Suppressor macrophage treated with lipopolysaccharide for 4 hours (primary cell): Measurements from ENCODE around the gene PBX3.
"Not testable (repeated sequence)": the region's sequence is repeated elsewhere in the genome, so short reads cannot be mapped to it uniquely, and the experiment has no call there.

Experiments
- DNase-seq: peaks from one replicate; pipeline ENCODE4 v3.0.0-alpha.2; 2020

PBX3 gene

DNA sequence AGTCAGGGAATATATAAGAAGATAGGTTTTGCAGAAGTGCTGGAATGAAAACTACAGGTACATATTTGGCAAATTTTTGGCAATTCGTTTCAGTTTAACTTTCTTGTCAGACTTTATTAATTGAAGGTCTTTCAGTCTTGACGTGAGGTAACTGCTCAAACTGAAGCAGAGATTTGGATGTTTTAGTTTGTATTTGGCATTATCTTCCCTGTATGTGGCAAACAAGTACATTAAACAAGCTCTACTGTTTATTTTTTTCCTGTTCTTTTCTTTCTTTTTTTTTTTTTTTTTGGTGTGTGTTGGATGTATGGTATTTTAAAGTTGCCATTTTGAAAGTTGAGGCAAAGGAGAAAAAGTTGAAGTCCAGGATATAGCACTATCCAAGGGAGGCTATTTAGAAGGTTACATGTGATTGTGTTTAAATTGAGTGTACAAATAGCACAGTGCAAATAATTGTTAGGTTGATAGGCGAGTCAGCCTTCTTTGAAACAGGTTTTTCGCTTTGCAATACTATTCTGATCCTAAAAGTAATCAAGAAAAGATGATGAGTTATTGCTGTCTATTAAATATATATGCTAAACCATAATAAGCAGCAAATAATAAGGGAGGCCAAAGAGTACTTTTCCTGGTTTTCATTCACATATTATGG lies 2.2 kb downstream of the PBX3 start:
- no peak for DNase-seq

DNA sequence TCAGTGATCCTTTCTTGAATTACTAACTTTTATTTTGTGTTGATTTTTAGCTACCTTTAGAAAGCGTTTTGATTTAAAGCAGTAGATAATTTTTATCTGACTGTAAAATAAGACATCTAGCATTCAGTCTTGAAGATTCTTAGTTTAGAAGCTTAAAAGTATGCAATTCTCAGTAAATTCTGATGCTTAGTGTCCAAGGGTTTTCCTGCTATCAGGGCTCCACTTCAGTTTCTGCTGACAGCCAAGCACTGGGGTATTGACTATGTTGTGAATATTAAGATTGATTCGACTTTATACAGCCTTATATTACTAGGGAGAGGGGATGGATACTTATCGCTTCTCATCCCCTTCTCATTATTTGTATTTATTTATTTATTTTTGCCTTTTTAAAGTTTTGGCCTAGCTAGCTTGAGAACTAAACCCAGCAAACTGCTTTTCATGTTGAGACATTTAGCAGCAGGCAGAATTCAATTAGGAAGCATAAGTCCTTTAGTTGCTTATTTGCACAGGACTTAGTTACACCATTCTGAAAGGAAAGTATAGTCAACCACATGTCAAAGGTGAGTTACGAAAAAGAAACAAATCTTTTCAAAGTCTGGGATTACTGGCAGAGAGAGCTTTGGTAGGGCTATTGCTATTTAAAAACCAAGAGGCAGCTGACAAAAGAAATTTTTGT lies 2.9 kb downstream of the PBX3 start:
- no peak for DNase-seq

- no peak for DNase-seq
Observed at GRCh38 chr9:125750627-125751011, 3.4 kb downstream of the PBX3 start.

GRCh38 chr9:125752070-125752628 lies 5.0 kb downstream of the PBX3 start:
- no peak for DNase-seq

- DNase-seq = no peak
Observed at GRCh38 chr9:125754096-125754495, 6.9 kb downstream of the PBX3 start.

- DNase-seq = no peak
Observed at GRCh38 chr9:125755340-125755739, 8.2 kb downstream of the PBX3 start.

- no peak for DNase-seq
Observed at GRCh38 chr9:125756518-125756917, 9.3 kb downstream of the PBX3 start.

- DNase-seq = peak; percentile 20
Observed at GRCh38 chr9:125757834-125758233, 10.7 kb downstream of the PBX3 start.

DNA sequence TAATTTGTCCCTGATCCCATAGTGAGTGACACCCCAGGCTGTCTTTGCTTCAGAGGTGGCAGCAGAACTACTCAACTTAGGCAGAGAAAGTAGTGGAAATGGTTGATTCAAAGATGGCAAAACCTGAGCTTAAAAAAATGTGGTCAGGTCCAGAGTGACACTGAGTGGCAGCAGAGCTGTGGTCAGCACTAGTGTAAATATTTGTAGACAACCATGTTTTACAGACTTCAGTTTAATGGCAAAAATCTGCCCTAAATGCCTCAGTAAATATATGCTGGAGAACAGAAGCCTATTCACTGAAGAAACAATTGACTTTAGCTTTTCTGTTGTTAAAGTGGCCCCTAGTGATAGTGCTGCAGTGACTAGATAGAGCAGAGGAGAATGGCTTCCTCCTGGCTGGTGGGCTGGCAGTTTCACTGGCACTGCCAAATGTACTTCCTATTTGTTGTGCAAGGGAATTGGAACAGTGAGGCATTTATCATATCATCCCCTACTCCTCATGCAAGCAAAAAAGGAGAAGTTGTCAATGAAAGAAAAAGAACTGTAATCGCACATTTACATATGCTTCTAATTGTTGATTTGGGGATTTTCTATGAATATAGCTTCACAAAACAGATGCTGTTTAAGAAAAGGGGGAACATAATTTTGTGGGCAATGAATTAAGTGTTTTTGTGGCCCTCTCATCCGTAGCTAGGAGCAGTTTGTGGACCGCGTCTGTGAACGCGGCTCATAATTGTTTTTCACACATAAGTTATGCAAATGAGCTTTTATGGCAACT lies 12.0 kb downstream of the PBX3 start:
- peak; percentile 90 for DNase-seq

- DNase-seq = no peak
Observed at GRCh38 chr9:125759764-125760129, 12.6 kb downstream of the PBX3 start.

DNA sequence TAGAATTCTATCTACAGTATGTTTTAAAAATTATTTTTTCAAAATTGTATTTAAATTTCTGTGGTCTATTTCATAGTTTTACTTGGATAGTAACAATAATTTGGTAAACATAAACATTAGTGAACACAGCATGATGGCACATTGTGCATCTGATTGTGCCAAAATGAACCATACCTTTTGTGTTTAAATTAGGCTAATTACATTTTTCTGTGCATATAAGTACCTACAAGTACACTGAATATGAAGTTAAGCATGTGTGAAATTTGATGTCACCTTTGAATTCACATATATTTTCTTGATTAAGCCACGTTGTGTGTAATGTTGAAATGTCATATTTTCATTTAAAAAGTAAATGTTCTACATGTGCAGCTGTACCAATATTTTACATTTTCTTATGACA lies 13.4 kb downstream of the PBX3 start:
- DNase-seq = no peak

- DNase-seq = peak; percentile 42
Observed at GRCh38 chr9:125761676-125762450, 14.7 kb downstream of the PBX3 start.

DNA sequence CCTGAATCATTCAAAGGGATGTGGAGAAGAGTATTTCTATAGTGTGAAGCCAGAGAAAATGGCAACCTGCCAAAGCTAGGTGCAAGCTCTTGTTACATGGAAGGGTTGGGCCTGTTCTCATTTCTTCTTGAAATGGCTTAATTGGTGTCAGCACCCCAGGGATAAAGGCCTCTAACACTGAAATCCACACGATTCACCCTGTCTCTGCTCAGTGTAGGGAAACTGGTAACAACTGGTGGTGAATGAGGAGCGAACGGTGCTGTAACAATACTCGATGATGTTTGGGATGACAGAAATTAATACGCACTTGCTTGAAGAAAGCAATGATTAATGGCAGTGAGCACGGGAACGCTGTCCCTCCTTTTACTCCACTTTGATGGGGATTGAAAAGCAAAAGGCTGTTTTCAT lies 16.2 kb downstream of the PBX3 start:
- DNase-seq = no peak

DNA sequence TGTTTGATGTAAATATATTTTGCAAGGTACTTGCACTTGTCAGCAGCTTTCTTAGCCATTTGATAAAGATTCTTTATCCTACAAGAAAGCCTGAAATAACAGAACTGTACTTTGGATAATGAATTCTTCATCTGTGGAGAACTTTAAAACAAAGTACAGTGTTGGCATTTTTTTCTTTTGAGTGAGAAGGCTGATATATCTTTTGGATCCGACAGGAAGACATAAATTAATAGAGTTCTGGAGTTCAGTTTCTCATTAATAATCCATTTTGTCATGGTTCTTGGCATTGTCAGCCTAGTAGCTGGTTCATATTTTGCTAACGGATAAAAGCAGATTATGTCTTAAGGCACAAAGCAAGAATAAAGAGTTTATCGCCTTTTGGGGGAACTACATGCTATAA lies 17.0 kb downstream of the PBX3 start:
- DNase-seq = no peak

DNA sequence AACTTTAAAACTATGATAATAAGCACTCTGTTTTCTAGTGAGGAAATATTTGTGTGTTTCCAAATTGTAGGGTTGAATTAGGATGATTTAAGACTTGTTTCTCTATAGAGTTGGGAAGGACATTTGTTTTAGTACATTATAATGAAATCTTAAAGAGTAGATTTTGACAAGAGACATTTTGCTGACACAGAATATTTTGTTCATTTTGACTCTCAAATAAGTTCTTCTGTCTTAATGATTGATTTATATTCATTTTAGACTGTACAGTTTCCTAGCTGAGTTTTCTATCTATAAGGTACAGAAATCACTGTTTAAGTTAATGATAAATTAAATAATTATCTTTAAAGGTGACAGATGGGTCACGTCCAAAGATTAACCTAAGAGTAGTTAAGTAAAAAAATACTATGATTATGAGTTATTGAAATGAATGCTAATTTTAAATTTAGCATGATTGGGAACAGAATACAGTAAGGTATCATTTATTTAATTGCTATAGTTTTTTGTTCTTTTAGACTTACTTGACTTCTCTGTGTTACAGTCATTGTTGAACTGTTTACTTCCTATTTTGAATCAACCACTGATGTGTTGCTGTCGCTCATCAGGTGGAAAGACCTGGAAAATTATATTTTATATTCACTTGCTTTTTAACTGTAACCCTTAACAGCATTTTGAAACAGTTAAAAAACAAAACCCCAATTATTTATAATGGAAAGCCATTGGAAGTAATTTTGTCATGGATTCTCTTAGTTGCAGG lies 19.5 kb downstream of the PBX3 start:
- no peak for DNase-seq

DNA sequence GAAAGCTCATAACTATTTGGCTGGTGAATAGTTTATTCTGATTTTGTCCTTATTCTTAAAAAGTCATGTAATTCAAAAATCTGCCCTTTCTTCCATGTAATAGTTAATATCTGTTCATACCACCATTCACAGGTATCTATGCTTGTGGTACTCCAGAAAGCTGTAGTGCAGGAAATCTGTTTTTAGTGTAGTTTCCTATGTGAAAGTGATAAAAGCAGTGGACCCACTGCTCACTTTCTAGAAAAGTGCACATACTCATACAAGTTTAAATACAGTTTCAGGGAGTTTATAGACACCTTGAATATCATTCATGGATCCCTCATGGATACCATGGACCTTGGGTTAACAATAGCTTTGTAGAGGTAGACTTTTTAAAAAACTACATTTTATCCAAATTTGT lies 20.2 kb downstream of the PBX3 start:
- DNase-seq = no peak

DNA sequence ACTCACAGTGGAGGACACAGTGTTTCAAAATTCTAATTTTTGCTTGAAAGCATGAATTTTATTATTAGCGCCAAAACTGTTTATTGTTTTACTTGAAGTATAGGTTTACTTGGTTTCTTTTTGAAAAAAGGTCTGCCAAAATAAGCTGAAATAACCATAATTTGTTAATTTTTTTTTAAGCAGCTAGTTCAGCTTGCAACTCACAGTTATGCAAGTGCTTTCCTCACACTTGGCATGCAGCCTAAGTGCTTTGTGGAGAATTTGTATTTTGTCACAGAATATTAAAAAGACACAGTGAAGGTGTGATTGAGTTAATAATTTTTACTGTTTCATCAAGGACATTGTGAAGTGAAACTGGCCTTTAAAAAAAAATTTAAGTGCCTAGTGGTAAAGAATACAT lies 21.6 kb downstream of the PBX3 start:
- no peak for DNase-seq

GRCh38 chr9:125771037-125771436 lies 23.9 kb downstream of the PBX3 start:
- DNase-seq = no peak

GRCh38 chr9:125772740-125773139 lies 25.6 kb downstream of the PBX3 start:
- no peak for DNase-seq

- no peak for DNase-seq
Observed at GRCh38 chr9:125774106-125774505, 26.9 kb downstream of the PBX3 start.

DNA sequence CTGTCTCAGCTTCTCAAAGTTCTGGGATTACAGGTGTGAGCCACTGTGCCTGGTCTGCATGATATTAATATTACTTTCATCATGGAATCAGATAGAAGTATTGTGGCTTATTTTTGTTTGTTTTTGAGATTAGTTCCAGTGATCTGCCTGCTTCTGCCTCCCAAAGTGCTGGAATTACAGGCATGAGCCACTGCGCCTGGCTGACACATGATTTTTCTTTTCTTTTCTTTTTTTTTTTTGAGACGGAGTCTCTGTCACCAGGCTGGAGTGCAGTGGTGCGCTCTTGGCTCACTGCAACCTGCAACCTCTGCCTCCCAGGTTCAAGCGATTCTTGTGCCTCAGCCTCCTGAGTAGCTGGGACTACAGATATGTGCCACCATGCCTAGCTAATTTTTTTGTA lies 29.6 kb downstream of the PBX3 start:
- DNase-seq = not testable (repeated sequence)

GRCh38 chr9:125778538-125779219 lies 31.5 kb downstream of the PBX3 start:
- DNase-seq = not testable (repeated sequence)
